Left lung (tissue), 10 donors: ENCODE results near the gene C1GALT1. TPM values are rescaled to one million over a fixed set of nuclear protein-coding genes. Genes with fewer than 3 reads are reported as not detected.

Experiments used
- ATAC-seq: fragments of 200-7000 bp; cut with Tn5 transposase; one replicate; pipeline ENCODE4 v1.9.1; 2020; ENCODE audit warnings: moderate library complexity
- DNase-seq, 4 donors: peaks; one replicate each; pipeline ENCODE4 v3.0.0-alpha.2; 2013 to 2020
- H3K27ac ChIP-seq, 2 donors: fragments of 200-600 bp; sonication (generic) in 1 of 2; one replicate each; pipeline versions ENCODE4 v1.5.0 to v1.8.0; 2020 to 2021
- H3K27me3 ChIP-seq, 2 donors: fragments of 200-600 bp; sonication (generic) in 1 of 2; one replicate each; pipeline versions ENCODE4 v1.5.0 to v1.8.0; 2020 to 2021
- H3K36me3 ChIP-seq, 2 donors: fragments of 200-600 bp; sonication (generic) in 1 of 2; one replicate each; pipeline versions ENCODE4 v1.5.0 to v1.8.0; 2020 to 2021
- H3K4me1 ChIP-seq, 2 donors: fragments of 200-600 bp; one replicate each; pipeline ENCODE4 v1.8.0; 2021
- H3K4me3 ChIP-seq, 2 donors: fragments of 200-600 bp; sonication (generic) in 1 of 2; one replicate each; pipeline versions ENCODE4 v1.5.0 to v1.8.0; 2020 to 2021; ENCODE audit warnings: mild to moderate bottlenecking in 1 of 2
- H3K9me3 ChIP-seq, 2 donors: fragments of 200-600 bp; sonication (generic) in 1 of 2; one replicate each; pipeline versions ENCODE4 v1.5.0 to v1.8.0; 2020 to 2021
- CTCF ChIP-seq, 2 donors: fragments of 200-600 bp; sonication (generic) in 1 of 2; IDR thresholded peaks; one replicate each; pipeline versions ENCODE4 v1.5.0 to v1.8.0; 2021; ENCODE audit warnings: antibody characterized with exemption in 2 of 2
- intact Hi-C, 2 donors: fragments of 100-400 bp; cut with DNase I; formaldehyde crosslinking; loops; one replicate each; pipeline versions ENCODE4 v1.11.2 to v1.14.2; 2022
- polyA plus RNA-seq, 6 donors: library from polyadenylated mRNA; unstranded; fragments of 120-200 nt; gene quantifications; one replicate each; pipeline ENCODE4 v1.2.1, GENCODE V29; 2013; ENCODE audit not compliant: insufficient read length in 6 of 6
- total RNA-seq, 2 donors: library from RNA; stranded (reverse); fragmentation: NEBNext Ultra II Directional; extraction: Animal tissue kit (Norgen Biotek cat#: 25700); gene quantifications; one replicate each; pipeline ENCODE4 v1.2.1, GENCODE V29; 2021
- donor health status: DM: no; HTN: yes; CAD: no.
- donor health status: DM: no; HTN: no; CAD: no.

The C1GALT1 gene
- total and polyA plus RNA-seq, 8 donors, result 14.0 to 39.3 (median 24.7) TPM

GRCh38 chr7:7272294-7272693, 90.0 kb downstream of the C1GALT1 start:
- no peak overlapping the region for H3K4me3 ChIP-seq
- TF ChIP-seq CTCF (IDR thresholded peaks at IDR 0.05), result no peak

GRCh38 chr7:7274782-7275181, 92.4 kb downstream of the C1GALT1 start:
- ATAC-seq (no peak), DNase-seq (no peak)
- no peak for TF ChIP-seq CTCF (IDR thresholded peaks at IDR 0.05)
- Histone ChIP-seq H3K27ac (no peak overlapping the region), H3K4me3 (no peak overlapping the region), H3K36me3 (no peaks in the 10 kb centered on the region), H3K27me3 (no peaks in the 10 kb centered on the region), H3K4me1 (no peaks in the 10 kb centered on the region), H3K9me3 (no peaks in the 10 kb centered on the region)
- intact Hi-C loops, result no loop called here

More at GRCh38 chr7:7272294-7272693, 90.0 kb downstream of the C1GALT1 start:
- Histone ChIP-seq H3K9me3 (no peaks in the 10 kb centered on the region), H3K27me3 (no peaks in the 10 kb centered on the region), H3K36me3 (no peaks in the 10 kb centered on the region), H3K27ac (no peak overlapping the region), H3K4me1 (no peaks in the 10 kb centered on the region)
- ATAC-seq, result no peak
- intact Hi-C loops, result no loop called here
- no peak for DNase-seq

GRCh38 chr7:7276161-7276560, 93.8 kb downstream of the C1GALT1 start:
- no peak for ATAC-seq
- H3K36me3 ChIP-seq, result no peaks in the 10 kb centered on the region
- H3K4me3 ChIP-seq, result no peak overlapping the region
- no peaks in the 10 kb centered on the region for H3K4me1 ChIP-seq
- intact Hi-C loops, result no loop called here
- no peak for TF ChIP-seq CTCF (IDR thresholded peaks at IDR 0.05)
- no peak for DNase-seq
- H3K27ac ChIP-seq, result no peak overlapping the region
- H3K9me3 ChIP-seq, result no peaks in the 10 kb centered on the region
- no peaks in the 10 kb centered on the region for H3K27me3 ChIP-seq

GRCh38 chr7:7290429-7291122, 108.2 kb downstream of the C1GALT1 start:
- no peak for TF ChIP-seq CTCF (IDR thresholded peaks at IDR 0.05)
- Histone ChIP-seq H3K4me3 (no peak overlapping the region), H3K36me3 (no peaks in the 10 kb centered on the region), H3K9me3 (peaks cover 0 to 15% of the 10 kb centered on the region in 2 donors), H3K27me3 (no peaks in the 10 kb centered on the region), H3K4me1 (no peaks in the 10 kb centered on the region), H3K27ac (no peak overlapping the region)
- no peak for ATAC-seq
- intact Hi-C loops, result no loop called here
- no peak for DNase-seq

- TF ChIP-seq CTCF (IDR thresholded peaks at IDR 0.05), result no peak
- intact Hi-C loops, result no loop called here
- H3K27ac ChIP-seq, result no peak overlapping the region
- DNase-seq (no peak), ATAC-seq (no peak)
- no peak overlapping the region for H3K4me3 ChIP-seq
- no peaks in the 10 kb centered on the region for H3K27me3 ChIP-seq
- H3K4me1 ChIP-seq, result no peaks in the 10 kb centered on the region
- H3K36me3 ChIP-seq, result no peaks in the 10 kb centered on the region
- H3K9me3 ChIP-seq, result peaks cover 0 to 5% of the 10 kb centered on the region in 2 donors
Measured at GRCh38 chr7:7292085-7292484, 109.7 kb downstream of the C1GALT1 start.
